OCI-LY7 (cell line): Measurements from ENCODE around the gene TMEFF1. TPM values are rescaled to one million over a fixed set of nuclear protein-coding genes. Genes with fewer than 3 reads are reported as not detected.

Experiments used
- BruUV-seq: library from RNA; stranded (reverse); fragments of 400-500 nt; replicated peaks from 2 replicates; lab custom pipeline; 2021; lab: Mats Ljungman, UMichigan
- CTCF ChIA-PET: fragments of 300-600 bp; sonication (Branson Sonifier 250); formaldehyde crosslinking; loops from one replicate; lab custom pipeline; 2022; ENCODE audit warnings: antibody characterized with exemption; ENCODE audit not compliant: unreplicated experiment; lab: Charles Lee
- POLR2A ChIA-PET: fragments of 300-600 bp; sonication (Branson Sonifier 250); formaldehyde crosslinking; loops from one replicate; lab custom pipeline; 2022; ENCODE audit warnings: antibody characterized with exemption; lab: Charles Lee
- DNase-seq: peaks from one replicate; pipeline ENCODE4 v3.0.0-alpha.2; 2015; ENCODE audit warnings: low spot score
- H2AFZ ChIP-seq: fragments of 200-600 bp; sonication (generic), shearing (Covaris generic); 2 replicates; pipeline ENCODE4 v1.6.1; 2014; ENCODE audit warnings: mild to moderate bottlenecking, antibody characterized with exemption, low read length, moderate library complexity
- H3K27ac ChIP-seq: fragments of 200-600 bp; sonication (generic); 2 replicates; pipeline ENCODE4 v1.5.1; 2014; ENCODE audit warnings: mixed run types, low read depth, mild to moderate bottlenecking, moderate library complexity, low read length, inconsistent platforms; ENCODE audit not compliant: poor library complexity, severe bottlenecking
- H3K36me3 ChIP-seq: fragments of 200-600 bp; sonication (generic); 2 replicates; pipeline ENCODE4 v1.6.1; 2014; ENCODE audit warnings: mild to moderate bottlenecking, antibody characterized with exemption, low read length, moderate library complexity, mixed read lengths; ENCODE audit not compliant: insufficient read depth
- H3K4me1 ChIP-seq: fragments of 200-600 bp; sonication (generic); 2 replicates; pipeline ENCODE4 v1.5.1; 2014; ENCODE audit warnings: mild to moderate bottlenecking, low read length; ENCODE audit not compliant: insufficient read depth, poor library complexity, severe bottlenecking
- H3K4me2 ChIP-seq: fragments of 200-600 bp; sonication (generic); 2 replicates; pipeline ENCODE4 v1.6.1; 2014; ENCODE audit warnings: mild to moderate bottlenecking, low read length
- H3K4me3 ChIP-seq: fragments of 200-600 bp; sonication (generic); 2 replicates; pipeline ENCODE4 v1.5.1; 2014; ENCODE audit warnings: mild to moderate bottlenecking, low read depth, low read length; ENCODE audit not compliant: poor library complexity, severe bottlenecking
- H3K79me2 ChIP-seq: fragments of 200-600 bp; sonication (generic); 2 replicates; pipeline ENCODE4 v1.6.1; 2016; ENCODE audit warnings: low read depth, mild to moderate bottlenecking, low read length, moderate library complexity, mixed read lengths; ENCODE audit not compliant: insufficient read depth
- H3K9me2 ChIP-seq: fragments of 200-600 bp; sonication (generic); 2 replicates; pipeline ENCODE4 v1.6.1; 2016; ENCODE audit warnings: mild to moderate bottlenecking, low read length, mixed read lengths; ENCODE audit not compliant: insufficient read depth
- H3K9me3 ChIP-seq: fragments of 200-600 bp; sonication (generic); 2 replicates; pipeline ENCODE4 v1.6.1; 2014; ENCODE audit warnings: mild to moderate bottlenecking, mixed run types, low read length, mixed read lengths
- H4K20me1 ChIP-seq: fragments of 200-600 bp; sonication (generic); 2 replicates; pipeline ENCODE4 v1.6.1; 2014; ENCODE audit warnings: mild to moderate bottlenecking, antibody characterized with exemption, low read length, moderate library complexity, mixed read lengths; ENCODE audit not compliant: insufficient read depth
- EZH2phosphoT487 ChIP-seq: fragments of 200-600 bp; sonication (generic); IDR thresholded peaks from 2 replicates; pipeline ENCODE4 v1.6.1; 2018; ENCODE audit warnings: low read depth, borderline replicate concordance, mild to moderate bottlenecking, mixed run types, antibody characterized with exemption, low read length, moderate library complexity, mixed read lengths
- intact Hi-C: fragments of 100-400 bp; cut with micrococcal nuclease; formaldehyde crosslinking; loops from one replicate; pipeline ENCODE4 v1.10.0; 2022; ENCODE audit not compliant: unreplicated experiment
- total RNA-seq, 2 experiments: library from RNA; depleted of rRNA in 1 of 2; stranded (reverse); fragments of >200 nt in 1 of 2; shearing (Covaris generic) in 1 of 2; gene quantifications; 2 replicates each; pipeline ENCODE4 v1.2.3, GENCODE V29; 2014 to 2022
- TF ChIP-seq, protein P1 (sequence below): fragments of 200-600 bp; sonication (generic); conservative IDR thresholded peaks from 2 replicates; pipeline ENCODE4 v1.5.1; 2014; ENCODE audit warnings: mild to moderate bottlenecking, antibody characterized with exemption, low read length, moderate library complexity, mixed read lengths

TMEFF1 gene
- total RNA-seq, 2 experiments from 2014 or later: 3.6 to 4.7 TPM

- H3K4me1 ChIP-seq: peaks cover 15% of the 10 kb centered on the region
- H3K9me2 ChIP-seq: no peaks in the 10 kb centered on the region
- intact Hi-C loops: no loop called here
- peak overlapping the region; percentile 66 for H3K4me2 ChIP-seq
- no peaks in the 10 kb centered on the region for H4K20me1 ChIP-seq
- no peaks in the 10 kb centered on the region for H3K9me3 ChIP-seq
- DNase-seq: peak; percentile 19
- peak overlapping the region; percentile 32 for H3K27ac ChIP-seq
- no peaks in the 10 kb centered on the region for H3K79me2 ChIP-seq
- POLR2A ChIA-PET: interaction anchor here (0.6 to 1.5 kb wide), 3 partner anchors 45 to 1058 kb away, joined by 3 to 4 read pairs (median 3); partner anchors contain the start of gene MSANTD3
- H3K4me3 ChIP-seq: peak overlapping the region; percentile 81
- H2AFZ ChIP-seq: peak overlapping the region; percentile 96
- CTCF ChIA-PET: interaction anchor here (0.5 kb wide), 1 partner anchor 130 kb away, joined by 3 read pairs; no protein-coding TSS in a partner anchor
- no peak for TF ChIP-seq EZH2phosphoT487
- TF ChIP-seq, protein P1, sequence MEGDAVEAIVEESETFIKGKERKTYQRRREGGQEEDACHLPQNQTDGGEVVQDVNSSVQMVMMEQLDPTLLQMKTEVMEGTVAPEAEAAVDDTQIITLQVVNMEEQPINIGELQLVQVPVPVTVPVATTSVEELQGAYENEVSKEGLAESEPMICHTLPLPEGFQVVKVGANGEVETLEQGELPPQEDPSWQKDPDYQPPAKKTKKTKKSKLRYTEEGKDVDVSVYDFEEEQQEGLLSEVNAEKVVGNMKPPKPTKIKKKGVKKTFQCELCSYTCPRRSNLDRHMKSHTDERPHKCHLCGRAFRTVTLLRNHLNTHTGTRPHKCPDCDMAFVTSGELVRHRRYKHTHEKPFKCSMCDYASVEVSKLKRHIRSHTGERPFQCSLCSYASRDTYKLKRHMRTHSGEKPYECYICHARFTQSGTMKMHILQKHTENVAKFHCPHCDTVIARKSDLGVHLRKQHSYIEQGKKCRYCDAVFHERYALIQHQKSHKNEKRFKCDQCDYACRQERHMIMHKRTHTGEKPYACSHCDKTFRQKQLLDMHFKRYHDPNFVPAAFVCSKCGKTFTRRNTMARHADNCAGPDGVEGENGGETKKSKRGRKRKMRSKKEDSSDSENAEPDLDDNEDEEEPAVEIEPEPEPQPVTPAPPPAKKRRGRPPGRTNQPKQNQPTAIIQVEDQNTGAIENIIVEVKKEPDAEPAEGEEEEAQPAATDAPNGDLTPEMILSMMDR: no peak
- H3K36me3 ChIP-seq: no peaks in the 10 kb centered on the region
- no TSS peak for BruUV-seq
Observed at GRCh38 chr9:100472268-100472667, 681 bp upstream of the TMEFF1 start.

DNA sequence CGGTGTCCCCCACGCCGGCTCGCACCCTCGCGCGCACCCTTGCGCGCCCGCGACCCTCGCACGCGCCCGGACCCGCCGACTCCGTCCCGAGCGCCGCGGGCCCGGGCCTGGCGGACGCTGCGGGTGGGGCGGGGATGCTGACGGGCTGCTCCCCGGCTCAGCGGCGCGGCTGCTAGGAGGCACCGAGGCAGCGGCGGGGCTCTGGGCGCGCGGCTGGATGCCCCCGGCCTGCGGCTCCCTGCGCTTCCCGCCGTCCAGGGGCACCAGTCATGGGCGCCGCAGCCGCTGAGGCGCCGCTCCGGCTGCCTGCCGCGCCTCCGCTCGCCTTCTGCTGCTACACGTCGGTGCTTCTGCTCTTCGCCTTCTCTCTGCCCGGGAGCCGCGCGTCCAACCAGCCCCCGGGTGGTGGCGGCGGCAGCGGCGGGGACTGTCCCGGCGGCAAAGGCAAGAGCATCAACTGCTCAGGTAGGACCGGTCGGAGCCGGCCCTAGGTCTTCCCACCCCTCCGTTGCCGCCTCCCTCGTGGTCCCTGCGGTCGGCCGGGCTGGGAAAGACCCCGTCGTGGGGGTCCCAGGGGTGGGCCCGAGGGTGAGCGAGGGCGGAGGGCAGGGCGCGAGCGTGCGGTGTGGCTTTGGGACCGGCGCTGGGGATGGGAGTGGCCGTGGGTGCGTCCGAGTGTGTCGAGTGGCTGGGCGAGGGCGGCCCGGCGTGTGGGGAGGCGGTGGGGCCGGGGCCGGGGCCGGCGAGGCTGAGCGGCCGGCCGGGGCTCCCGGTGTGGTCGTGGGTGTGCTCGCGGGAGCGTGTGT, 530 bp downstream of the TMEFF1 start:
- intact Hi-C loops: no loop called here
- Histone ChIP-seq H3K79me2 (no peaks in the 10 kb centered on the region), H3K4me1 (peaks cover 15% of the 10 kb centered on the region), H2AFZ (peak overlapping the region; percentile 62), H3K9me3 (no peaks in the 10 kb centered on the region), H3K4me3 (peak overlapping the region; percentile 81), H4K20me1 (no peaks in the 10 kb centered on the region), H3K27ac (peak overlapping the region; percentile 21), H3K36me3 (no peaks in the 10 kb centered on the region), H3K9me2 (no peaks in the 10 kb centered on the region), H3K4me2 (peak overlapping the region; percentile 81)
- DNase-seq: peak; percentile 63
- no TSS peak for BruUV-seq
- CTCF ChIA-PET: interaction anchor here (0.6 kb wide), 3 partner anchors 24 to 568 kb away, joined by 3 to 5 read pairs (median 4); no protein-coding TSS in a partner anchor
- POLR2A ChIA-PET: interaction anchor here (0.6 to 1.0 kb wide), 2 partner anchors 47 to 1047 kb away, joined by 3 to 4 read pairs; partner anchors contain the start of gene MSANTD3
- TF ChIP-seq, protein P1: no peak
- TF ChIP-seq EZH2phosphoT487: no peak
